ENCODE data around the gene SF3B1.
"Not testable (repeated sequence)": the region's sequence is repeated elsewhere in the genome, so short reads cannot be mapped to it uniquely, and the experiment has no call there.

Gene SF3B1

GRCh38 chr2:197434541-197435513, at the start of gene SF3B1:
Gene SF3B1 (minus strand): TSS chr2:197435028. CDS start chr2:197434999, 29 bp downstream.
- peak; percentile 99 for DNase-seq

GRCh38 chr2:197484248-197484647, 49.4 kb upstream of the SF3B1 start:
- DNase-seq, result not testable (repeated sequence)

GRCh38 chr2:197480165-197481036, 45.6 kb upstream of the SF3B1 start:
- DNase-seq, result no peak

- no peak for DNase-seq
Measured at GRCh38 chr2:197477797-197478196, 43.0 kb upstream of the SF3B1 start.

- no peak for DNase-seq
Measured at GRCh38 chr2:197472166-197472565, 37.3 kb upstream of the SF3B1 start.

GRCh38 chr2:197464175-197464574, 29.3 kb upstream of the SF3B1 start:
- DNase-seq, result no peak

- DNase-seq, result no peak
Measured at GRCh38 chr2:197461057-197461456, 26.2 kb upstream of the SF3B1 start.

- DNase-seq, result no peak
Measured at GRCh38 chr2:197460649-197461048, 25.8 kb upstream of the SF3B1 start.

- DNase-seq, result no peak
Measured at GRCh38 chr2:197455428-197455827, 20.6 kb upstream of the SF3B1 start.

GRCh38 chr2:197454923-197455322, 20.1 kb upstream of the SF3B1 start:
- no peak for DNase-seq

- DNase-seq, result no peak
Measured at GRCh38 chr2:197453914-197454398, 19.1 kb upstream of the SF3B1 start.

GRCh38 chr2:197453123-197453913, 18.5 kb upstream of the SF3B1 start, which contains the start of gene COQ10B:
Gene COQ10B (plus strand): TSS chr2:197453552. CDS start chr2:197453561, 9 bp downstream.
- peak; percentile 98 to 100 for DNase-seq

- DNase-seq, result no peak
Measured at GRCh38 chr2:197452754-197453122, 17.9 kb upstream of the SF3B1 start.

- not testable (repeated sequence) for DNase-seq
Measured at GRCh38 chr2:197450935-197451358, 16.1 kb upstream of the SF3B1 start.

GRCh38 chr2:197450465-197450864, 15.6 kb upstream of the SF3B1 start:
- no peak for DNase-seq

GRCh38 chr2:197446844-197447243, 12.0 kb upstream of the SF3B1 start:
- DNase-seq, result no peak

- DNase-seq, result no peak
Measured at GRCh38 chr2:197445746-197446145, 10.9 kb upstream of the SF3B1 start.

- peak; percentile 37 to 72 for DNase-seq
Measured at GRCh38 chr2:197442857-197443256, 8.0 kb upstream of the SF3B1 start.

GRCh38 chr2:197437380-197437779, 2.6 kb upstream of the SF3B1 start:
- no peak for DNase-seq

- DNase-seq, result no peak
Measured at GRCh38 chr2:197435598-197436420, 981 bp upstream of the SF3B1 start.

- DNase-seq, result no peak
Measured at GRCh38 chr2:197433780-197434438, 919 bp downstream of the SF3B1 start.

Measured in inflammatory macrophage treated with lipopolysaccharide for 1 hour (primary cell).